PFSK-1 (cell line): ENCODE measurements around the gene VWA1.
A peak's percentile ranks its signal among the peaks of the same experiment; 100 is the strongest.

ENCODE experiments used
- FOXP2 ChIP-seq: optimal IDR thresholded peaks from 2 replicates; pipeline ENCODE3; 2011; ENCODE audit warnings: borderline replicate concordance, control low read depth, inconsistent platforms; ENCODE audit not compliant: insufficient read depth; ENCODE audit errors: extremely low read length, extremely low read depth
- POLR2AphosphoS5 ChIP-seq: IDR thresholded peaks from 2 replicates; pipeline ENCODE4 v1.6.1; 2012; ENCODE audit warnings: low read depth, mild to moderate bottlenecking, control low read depth, low read length, moderate library complexity
- REST ChIP-seq, 2 experiments: IDR thresholded peaks; 2 replicates each; pipeline versions ENCODE4 v1.6.1 to v1.8.0; 2011 to 2012; ENCODE audit warnings: low read depth in 2 of 2, low read length in 2 of 2, control low read depth in 1 of 2, inconsistent platforms in 1 of 2, mild to moderate bottlenecking in 1 of 2, moderate library complexity in 1 of 2; ENCODE audit not compliant: insufficient read depth in 1 of 2
- SIN3A ChIP-seq: IDR thresholded peaks from 2 replicates; pipeline ENCODE4 v1.6.1; 2012; ENCODE audit warnings: mild to moderate bottlenecking, low read length, moderate library complexity, borderline replicate concordance; ENCODE audit not compliant: insufficient read depth
- TAF1 ChIP-seq: IDR thresholded peaks from 2 replicates; pipeline ENCODE4 v1.6.1; 2012; ENCODE audit warnings: low read length, control low read depth, borderline replicate concordance; ENCODE audit not compliant: insufficient read depth

Gene VWA1

GRCh38 chr1:1431845-1432273 lies 3.6 kb upstream of the VWA1 start:
- TF ChIP-seq POLR2AphosphoS5 = no peak
- TF ChIP-seq REST (IDR thresholded peaks at IDR 0.05; ENCODE audit: insufficient read depth in 1 of 2, low read depth in 2 of 2, low read length in 2 of 2) = no peak
- no peak for TF ChIP-seq TAF1
- no peak for TF ChIP-seq SIN3A
- no peak for TF ChIP-seq FOXP2

- TF ChIP-seq FOXP2 = no peak
- TF ChIP-seq SIN3A = no peak
- TF ChIP-seq TAF1 = no peak
- TF ChIP-seq POLR2AphosphoS5 = no peak
- no peak for TF ChIP-seq REST (IDR thresholded peaks at IDR 0.05; ENCODE audit: insufficient read depth in 1 of 2, low read depth in 2 of 2, low read length in 2 of 2)
Observed at GRCh38 chr1:1432274-1432950, 3.1 kb upstream of the VWA1 start.

GRCh38 chr1:1432951-1433803 lies 2.3 kb upstream of the VWA1 start:
- TF ChIP-seq POLR2AphosphoS5 = no peak
- no peak for TF ChIP-seq FOXP2
- 0 out of 4 replicates have a peak, but pooled peaks of 1 of the 2 experiments have one; percentile 20 for TF ChIP-seq REST (IDR thresholded peaks at IDR 0.05; ENCODE audit: insufficient read depth in 1 of 2, low read depth in 2 of 2, low read length in 2 of 2)
- TF ChIP-seq SIN3A = 0 out of 2 replicates have a peak, but pooled peaks have one; percentile 38
- no peak for TF ChIP-seq TAF1

- no peak for TF ChIP-seq SIN3A
- no peak for TF ChIP-seq REST (IDR thresholded peaks at IDR 0.05; ENCODE audit: insufficient read depth in 1 of 2, low read depth in 2 of 2, low read length in 2 of 2)
- no peak for TF ChIP-seq POLR2AphosphoS5
- no peak for TF ChIP-seq TAF1
- no peak for TF ChIP-seq FOXP2
Observed at GRCh38 chr1:1433804-1434130, 1.7 kb upstream of the VWA1 start.
